OCI-LY7 (cell line): ENCODE measurements around the gene EPS8L2. TPM values are rescaled to one million over a fixed set of nuclear protein-coding genes. Genes with fewer than 3 reads are reported as not detected.

ENCODE experiments used
- BruUV-seq: library from RNA; stranded (reverse); fragments of 400-500 nt; replicated peaks from 2 replicates; lab custom pipeline; 2021; lab: Mats Ljungman, UMichigan
- CTCF ChIA-PET: fragments of 300-600 bp; sonication (Branson Sonifier 250); formaldehyde crosslinking; loops from one replicate; lab custom pipeline; 2022; ENCODE audit warnings: antibody characterized with exemption; ENCODE audit not compliant: unreplicated experiment; lab: Charles Lee
- POLR2A ChIA-PET: fragments of 300-600 bp; sonication (Branson Sonifier 250); formaldehyde crosslinking; loops from one replicate; lab custom pipeline; 2022; ENCODE audit warnings: antibody characterized with exemption; lab: Charles Lee
- DNase-seq: peaks from one replicate; pipeline ENCODE4 v3.0.0-alpha.2; 2015; ENCODE audit warnings: low spot score
- H2AFZ ChIP-seq: fragments of 200-600 bp; sonication (generic), shearing (Covaris generic); 2 replicates; pipeline ENCODE4 v1.6.1; 2014; ENCODE audit warnings: mild to moderate bottlenecking, antibody characterized with exemption, low read length, moderate library complexity
- H3K27ac ChIP-seq: fragments of 200-600 bp; sonication (generic); 2 replicates; pipeline ENCODE4 v1.5.1; 2014; ENCODE audit warnings: mixed run types, low read depth, mild to moderate bottlenecking, moderate library complexity, low read length, inconsistent platforms; ENCODE audit not compliant: poor library complexity, severe bottlenecking
- H3K36me3 ChIP-seq: fragments of 200-600 bp; sonication (generic); 2 replicates; pipeline ENCODE4 v1.6.1; 2014; ENCODE audit warnings: mild to moderate bottlenecking, antibody characterized with exemption, low read length, moderate library complexity, mixed read lengths; ENCODE audit not compliant: insufficient read depth
- H3K4me1 ChIP-seq: fragments of 200-600 bp; sonication (generic); 2 replicates; pipeline ENCODE4 v1.5.1; 2014; ENCODE audit warnings: mild to moderate bottlenecking, low read length; ENCODE audit not compliant: insufficient read depth, poor library complexity, severe bottlenecking
- H3K4me2 ChIP-seq: fragments of 200-600 bp; sonication (generic); 2 replicates; pipeline ENCODE4 v1.6.1; 2014; ENCODE audit warnings: mild to moderate bottlenecking, low read length
- H3K4me3 ChIP-seq: fragments of 200-600 bp; sonication (generic); 2 replicates; pipeline ENCODE4 v1.5.1; 2014; ENCODE audit warnings: mild to moderate bottlenecking, low read depth, low read length; ENCODE audit not compliant: poor library complexity, severe bottlenecking
- H3K79me2 ChIP-seq: fragments of 200-600 bp; sonication (generic); 2 replicates; pipeline ENCODE4 v1.6.1; 2016; ENCODE audit warnings: low read depth, mild to moderate bottlenecking, low read length, moderate library complexity, mixed read lengths; ENCODE audit not compliant: insufficient read depth
- H3K9me2 ChIP-seq: fragments of 200-600 bp; sonication (generic); 2 replicates; pipeline ENCODE4 v1.6.1; 2016; ENCODE audit warnings: mild to moderate bottlenecking, low read length, mixed read lengths; ENCODE audit not compliant: insufficient read depth
- H3K9me3 ChIP-seq: fragments of 200-600 bp; sonication (generic); 2 replicates; pipeline ENCODE4 v1.6.1; 2014; ENCODE audit warnings: mild to moderate bottlenecking, mixed run types, low read length, mixed read lengths
- H4K20me1 ChIP-seq: fragments of 200-600 bp; sonication (generic); 2 replicates; pipeline ENCODE4 v1.6.1; 2014; ENCODE audit warnings: mild to moderate bottlenecking, antibody characterized with exemption, low read length, moderate library complexity, mixed read lengths; ENCODE audit not compliant: insufficient read depth
- CTCF ChIP-seq: fragments of 200-600 bp; sonication (generic); conservative IDR thresholded peaks from 2 replicates; pipeline ENCODE4 v1.5.1; 2014; ENCODE audit warnings: mild to moderate bottlenecking, antibody characterized with exemption, low read length, moderate library complexity, mixed read lengths
- EZH2phosphoT487 ChIP-seq: fragments of 200-600 bp; sonication (generic); IDR thresholded peaks from 2 replicates; pipeline ENCODE4 v1.6.1; 2018; ENCODE audit warnings: low read depth, borderline replicate concordance, mild to moderate bottlenecking, mixed run types, antibody characterized with exemption, low read length, moderate library complexity, mixed read lengths
- intact Hi-C: fragments of 100-400 bp; cut with micrococcal nuclease; formaldehyde crosslinking; loops from one replicate; pipeline ENCODE4 v1.10.0; 2022; ENCODE audit not compliant: unreplicated experiment
- total RNA-seq, 2 experiments: library from RNA; depleted of rRNA in 1 of 2; stranded (reverse); fragments of >200 nt in 1 of 2; shearing (Covaris generic) in 1 of 2; gene quantifications; 2 replicates each; pipeline ENCODE4 v1.2.3, GENCODE V29; 2014 to 2022

EPS8L2 gene
- total RNA-seq, 2 experiments from 2014 or later, result 3.8 to 7.1 TPM

GRCh38 chr11:763549-764321 is 57.7 kb downstream of the EPS8L2 start:
- H3K4me1 ChIP-seq, result no peaks in the 10 kb centered on the region
- H3K4me3 ChIP-seq, result no peak overlapping the region
- DNase-seq, result no peak
- CTCF ChIA-PET, result interaction anchor here (1.7 kb wide), 1 partner anchor 15 kb away, joined by 4 read pairs; no protein-coding TSS in a partner anchor
- no peak overlapping the region for H3K4me2 ChIP-seq
- no peak overlapping the region for H3K27ac ChIP-seq
- H2AFZ ChIP-seq, result no peak overlapping the region
- H3K9me2 ChIP-seq, result no peaks in the 10 kb centered on the region
- intact Hi-C loops, result no loop called here
- no TSS peak for BruUV-seq
- H3K9me3 ChIP-seq, result no peaks in the 10 kb centered on the region
- no peak for TF ChIP-seq EZH2phosphoT487
- TF ChIP-seq CTCF, result no peak
- POLR2A ChIA-PET, result no interaction called here
- H3K79me2 ChIP-seq, result no peaks in the 10 kb centered on the region
- H4K20me1 ChIP-seq, result peaks cover 4% of the 10 kb centered on the region; the same call in 1 of the 2 replicates
- H3K36me3 ChIP-seq, result peaks cover 91% of the 10 kb centered on the region

- no peaks in the 10 kb centered on the region for H3K4me1 ChIP-seq
- no peaks in the 10 kb centered on the region for H3K79me2 ChIP-seq
- no peak overlapping the region for H3K4me2 ChIP-seq
- H2AFZ ChIP-seq, result no peak overlapping the region
- no TSS peak for BruUV-seq
- no peak for TF ChIP-seq CTCF
- TF ChIP-seq EZH2phosphoT487, result no peak
- peaks cover 89% of the 10 kb centered on the region for H3K36me3 ChIP-seq
- H3K9me3 ChIP-seq, result no peaks in the 10 kb centered on the region
- intact Hi-C loops, result loop anchor here (1.0 kb wide), 1 partner anchor 36 kb away; no protein-coding TSS in a partner anchor
- ChIA-PET CTCF (interaction anchor here (1.7 kb wide), 1 partner anchor 16 kb away, joined by 4 read pairs; no protein-coding TSS in a partner anchor), POLR2A (no interaction called here)
- H4K20me1 ChIP-seq, result peaks cover 4% of the 10 kb centered on the region; the same call in 1 of the 2 replicates
- H3K27ac ChIP-seq, result no peak overlapping the region
- DNase-seq, result no peak
- no peaks in the 10 kb centered on the region for H3K9me2 ChIP-seq
- H3K4me3 ChIP-seq, result no peak overlapping the region
Observed at GRCh38 chr11:764322-765024, 58.4 kb downstream of the EPS8L2 start.
